ENCODE measurements around the gene NANOS3.
A peak's percentile ranks its signal among the peaks of the same experiment; 100 is the strongest.
"Not testable (repeated sequence)": the region's sequence is repeated elsewhere in the genome, so short reads cannot be mapped to it uniquely, and the experiment has no call there.

Gene NANOS3

DNA sequence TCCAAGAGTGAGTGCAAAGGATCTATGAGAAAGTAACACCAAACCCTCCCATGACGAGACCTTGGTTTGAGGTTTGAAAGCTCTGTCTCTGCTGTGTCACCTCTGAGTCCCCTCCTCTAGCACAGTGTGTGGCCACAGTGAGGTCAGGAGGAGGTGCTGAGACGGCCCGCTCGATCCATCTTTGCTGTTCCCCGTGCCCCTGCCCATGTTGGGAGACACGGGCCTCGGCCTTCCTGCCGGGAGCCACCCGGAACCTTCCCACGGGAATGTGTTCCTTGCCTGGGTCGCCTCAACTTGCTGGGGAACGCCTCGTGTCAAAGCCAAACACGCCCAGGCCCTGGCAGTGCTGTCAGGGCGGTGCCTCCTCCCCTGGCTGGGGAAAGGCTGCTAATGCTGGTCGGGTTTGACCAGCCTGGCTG is 10.1 kb downstream of the NANOS3 start:
- DNase-seq, result no peak

DNA sequence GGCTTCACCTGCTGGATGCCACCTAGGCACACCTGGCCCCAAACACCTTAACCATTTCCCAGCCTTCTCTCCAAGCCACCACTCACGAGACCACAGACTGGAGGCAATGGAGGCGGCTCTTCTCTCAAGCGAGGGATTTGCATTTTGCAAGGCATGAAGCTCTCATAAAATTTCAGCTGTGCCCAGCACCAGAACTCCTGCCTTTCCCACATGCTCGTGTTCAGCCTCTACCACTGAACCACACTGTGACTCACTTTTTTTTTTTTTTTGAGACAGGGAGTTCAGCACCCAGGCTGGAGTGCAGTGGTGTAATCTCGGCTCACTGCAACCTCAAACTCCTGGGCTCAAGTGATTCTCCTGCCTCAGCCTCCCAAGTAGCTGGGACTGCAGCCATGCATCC is 10.6 kb downstream of the NANOS3 start:
- DNase-seq, result no peak

DNA sequence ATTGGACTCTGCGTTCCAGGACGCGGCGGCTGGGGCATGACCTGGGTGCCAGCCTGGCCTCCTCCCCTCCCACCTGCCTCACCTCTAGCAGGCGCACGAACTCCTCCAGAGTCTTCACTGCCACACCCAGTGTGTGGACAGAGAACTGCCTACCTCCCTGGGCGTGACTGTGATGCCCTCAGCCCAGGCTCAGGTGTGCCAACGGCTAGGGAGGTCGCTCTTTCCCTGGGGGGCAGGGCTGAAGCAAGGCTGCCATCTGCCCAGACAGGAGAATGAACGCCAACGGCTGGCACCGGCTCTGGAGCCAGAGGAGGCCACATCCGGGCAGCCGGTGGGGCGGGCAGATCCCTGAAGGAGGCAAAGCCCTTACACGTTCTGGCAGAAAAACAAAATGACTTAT is 11.3 kb downstream of the NANOS3 start:
- no peak for DNase-seq

DNA sequence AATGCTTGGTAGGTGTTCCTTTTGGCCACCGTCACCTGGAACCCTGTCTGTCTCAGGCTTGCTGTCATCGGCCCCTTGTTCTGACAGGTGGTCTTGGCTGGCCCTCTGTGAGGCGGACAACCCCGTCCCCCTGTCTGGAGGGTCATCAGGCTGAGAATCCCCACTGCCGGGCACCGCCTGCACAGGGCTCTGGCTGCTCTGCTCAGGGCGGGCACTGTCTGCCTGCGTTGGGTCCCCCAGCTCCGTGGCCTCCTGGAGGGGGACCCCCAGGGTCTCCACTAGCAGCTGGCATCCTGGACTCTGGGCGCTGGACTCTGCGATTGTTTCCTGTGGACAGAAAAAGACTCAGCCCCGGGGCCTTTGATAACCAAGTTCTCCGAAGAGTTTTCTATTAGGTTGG is 13.2 kb downstream of the NANOS3 start:
- DNase-seq, result no peak

DNA sequence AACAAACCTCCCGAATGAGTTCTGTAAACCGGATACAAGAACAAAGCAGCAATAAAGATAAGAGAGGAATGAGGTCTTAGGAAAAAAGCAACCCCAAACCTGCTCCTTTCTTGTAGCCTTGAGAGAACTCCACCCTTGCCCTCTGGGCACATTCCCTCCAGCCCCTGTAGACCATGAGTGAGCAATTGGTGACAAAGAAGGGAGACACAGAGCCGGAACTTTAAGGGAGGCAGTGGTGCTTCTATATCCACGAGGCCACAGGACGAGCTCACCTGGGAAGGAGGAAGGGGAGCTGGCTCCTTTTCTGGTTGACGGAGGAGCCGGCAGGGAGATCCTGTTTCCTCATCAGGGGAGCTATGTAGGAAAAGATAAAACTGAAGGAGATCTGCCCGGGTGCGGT is 15.9 kb downstream of the NANOS3 start:
- no peak for DNase-seq

DNA sequence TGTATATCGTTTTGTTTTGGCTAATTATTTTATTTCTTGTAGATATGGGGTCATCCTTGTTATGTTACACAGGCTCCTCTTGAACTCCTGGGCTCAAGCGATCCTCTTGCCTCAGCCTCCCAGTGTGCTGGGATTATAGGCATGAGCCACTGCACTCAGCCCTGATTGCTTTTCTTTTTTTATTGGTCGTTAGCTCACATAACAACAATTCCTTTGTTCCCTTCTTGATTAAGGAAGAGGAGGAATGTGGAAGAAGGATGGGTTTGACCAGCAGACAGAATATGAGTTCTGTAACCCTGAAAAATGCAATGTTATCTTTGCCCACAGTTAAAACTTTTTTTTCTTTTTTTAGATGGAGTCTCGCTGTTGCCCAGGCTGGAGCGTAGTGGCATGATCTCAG is 17.6 kb downstream of the NANOS3 start:
- DNase-seq, result no peak

DNA sequence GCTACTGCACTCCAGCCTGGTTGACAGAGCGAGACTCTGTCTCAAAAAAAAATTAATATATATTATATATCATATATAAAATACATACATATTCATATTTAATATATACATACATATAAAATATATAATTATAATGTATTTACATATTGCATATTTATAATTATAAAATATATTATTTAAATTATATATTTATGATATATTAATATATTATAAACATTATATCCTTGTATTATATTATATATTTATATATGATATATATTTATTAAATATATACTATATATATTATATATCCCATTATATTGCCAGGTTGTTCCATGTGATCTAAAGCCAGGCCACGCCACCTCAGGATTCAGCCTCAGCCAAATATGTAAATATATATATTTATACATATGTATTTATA is 19.3 kb downstream of the NANOS3 start:
- no peak for DNase-seq

DNA sequence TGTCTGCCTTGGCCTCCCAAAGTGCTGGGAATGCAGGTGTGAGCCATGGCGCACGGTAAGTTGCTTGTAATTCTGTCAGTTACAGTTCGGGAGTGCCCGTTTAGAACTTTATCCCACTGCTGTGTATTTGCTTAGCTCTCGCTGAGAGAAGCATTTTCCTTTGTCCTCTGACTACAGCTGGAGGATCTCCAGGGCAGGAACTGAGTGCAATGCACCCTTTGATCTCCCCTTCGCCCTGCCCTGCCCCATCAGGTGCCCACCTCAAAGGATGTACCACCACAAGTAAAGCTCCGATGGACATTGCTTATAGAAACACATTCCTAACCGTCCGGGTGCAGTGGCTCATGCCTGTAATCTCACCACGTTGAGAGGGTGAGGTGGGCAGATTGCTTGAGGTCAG is 22.5 kb downstream of the NANOS3 start:
- no peak for DNase-seq

DNA sequence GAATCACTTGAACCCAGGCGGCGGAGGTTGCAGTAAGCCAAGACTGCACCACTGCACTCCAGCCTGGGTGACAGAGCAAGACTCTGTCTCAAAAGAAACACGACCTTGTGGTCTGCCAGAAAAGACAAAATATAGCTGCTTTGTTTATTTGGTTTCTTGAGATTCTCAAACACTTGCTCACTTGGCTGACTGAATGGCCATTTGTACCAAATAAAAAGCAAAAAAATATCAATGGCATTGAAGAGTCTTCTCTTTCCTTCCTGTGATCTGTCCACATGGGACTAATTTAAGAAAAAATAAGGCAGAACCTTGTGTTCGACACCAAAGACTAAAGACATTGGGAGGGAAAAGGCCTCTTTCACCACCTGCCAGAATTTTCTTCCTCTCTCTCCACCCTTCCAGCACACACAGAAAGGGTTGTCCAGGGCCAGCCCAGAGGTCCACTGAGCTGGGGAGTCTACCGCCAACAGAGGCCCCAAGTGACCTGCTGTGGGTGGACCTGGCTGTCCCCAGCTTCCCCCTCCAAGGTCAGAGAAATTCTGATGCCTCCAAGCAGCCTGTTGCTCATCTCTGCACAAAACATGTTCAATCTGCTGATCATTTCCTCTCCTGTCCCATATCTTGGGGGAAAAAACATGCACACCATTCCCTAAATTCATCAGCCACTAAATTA is 23.1 kb downstream of the NANOS3 start:
- DNase-seq, result no peak

DNA sequence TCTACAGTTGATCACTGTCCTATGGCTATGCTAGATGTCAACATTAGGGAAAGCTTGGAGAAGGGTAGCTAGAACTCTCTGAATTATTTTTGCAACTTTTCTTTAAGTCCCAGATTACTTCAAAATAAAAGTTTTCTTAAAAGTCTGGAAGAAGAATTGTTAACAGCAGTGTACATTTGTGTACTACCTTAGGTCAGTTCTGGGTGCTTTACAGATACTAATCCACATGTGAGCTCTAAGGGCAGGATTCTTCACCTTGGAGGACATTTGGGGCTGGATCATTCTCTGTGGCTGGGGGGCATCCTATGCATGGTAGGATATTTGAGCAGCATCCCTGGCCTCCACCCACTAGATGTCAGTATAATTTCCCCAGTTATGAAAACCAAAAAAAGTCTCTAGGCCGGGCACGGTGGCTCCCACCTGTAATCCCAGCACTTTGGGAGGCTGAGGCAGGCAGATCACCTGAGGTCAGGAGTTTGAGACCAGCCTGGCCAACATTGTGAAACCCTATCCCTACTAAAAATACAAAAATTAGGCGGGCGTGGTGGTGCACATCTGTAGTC is 26.1 kb downstream of the NANOS3 start:
- DNase-seq, result no peak

DNA sequence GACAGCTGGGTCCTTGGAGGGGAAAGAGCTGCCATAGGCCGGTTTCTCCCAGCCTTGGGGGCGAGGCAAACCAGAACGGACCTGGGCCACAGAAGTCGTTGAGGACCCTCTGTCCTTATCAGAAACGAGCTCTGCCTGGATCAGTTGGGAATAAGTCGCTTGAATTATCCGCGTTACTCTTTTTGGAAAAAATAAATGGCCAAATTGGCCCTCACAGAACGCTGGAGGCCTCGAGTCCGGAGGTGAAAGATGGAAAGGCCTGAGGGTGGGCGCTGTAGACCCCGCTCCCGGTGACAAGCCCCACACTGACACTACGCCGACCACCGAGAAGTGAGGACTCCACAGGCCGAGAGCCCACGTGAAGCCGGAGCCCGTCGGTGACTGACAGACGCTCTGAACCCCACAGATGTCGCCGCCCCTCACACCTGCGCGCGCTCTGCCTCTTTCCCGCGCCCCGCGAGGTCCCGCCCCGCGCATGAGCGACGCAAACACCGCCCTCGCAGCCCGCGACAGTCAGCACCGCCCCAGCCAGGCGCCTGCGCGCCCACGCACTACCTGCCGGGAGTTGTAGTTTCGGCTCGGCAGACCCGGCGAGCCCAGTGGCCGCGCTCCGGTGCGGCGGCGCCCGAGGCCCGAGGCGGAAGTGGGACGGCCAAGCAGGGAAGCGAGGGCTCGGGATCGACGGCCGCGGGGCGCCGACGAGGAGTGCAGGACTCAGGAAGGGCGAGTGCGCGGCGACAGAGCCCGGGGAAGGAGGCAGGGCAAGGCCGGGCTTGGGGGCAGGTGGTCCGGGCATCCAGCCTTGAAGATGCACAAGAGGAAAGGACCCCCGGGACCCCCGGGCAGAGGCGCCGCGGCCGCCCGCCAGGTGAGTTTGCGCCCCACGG is 28.9 kb downstream of the NANOS3 start, which contains the start of the genes BRME1 and CC2D1A:
Gene BRME1 (minus strand): TSS at position 484 of the 887 bp plus-strand sequence. CDS start 1,225 bp downstream, outside the sequence.
Gene CC2D1A (plus strand): TSS at position 568 of the 887 bp plus-strand sequence. CDS start 241 bp downstream, at position 809.
- DNase-seq, result peak; percentile 81 to 93

DNA sequence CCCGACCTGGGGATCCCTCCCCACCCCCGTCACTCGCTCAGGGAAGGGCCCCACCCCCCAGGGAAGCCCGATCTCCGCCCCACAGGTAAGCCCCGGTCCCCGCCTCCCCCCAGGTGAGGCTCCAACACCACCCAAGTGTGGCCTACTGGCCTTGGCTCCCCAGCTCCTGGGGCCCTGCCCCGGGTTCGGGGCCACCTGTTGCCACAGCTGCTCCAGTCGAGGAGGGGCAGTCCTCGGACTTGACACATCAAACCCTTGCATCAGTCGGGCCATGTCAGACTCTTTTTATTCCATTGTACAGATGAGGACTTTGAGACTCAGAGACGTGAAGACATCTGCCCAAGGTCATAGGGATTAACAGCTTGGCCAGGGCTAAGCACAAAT is 29.6 kb downstream of the NANOS3 start:
- no peak for DNase-seq

DNA sequence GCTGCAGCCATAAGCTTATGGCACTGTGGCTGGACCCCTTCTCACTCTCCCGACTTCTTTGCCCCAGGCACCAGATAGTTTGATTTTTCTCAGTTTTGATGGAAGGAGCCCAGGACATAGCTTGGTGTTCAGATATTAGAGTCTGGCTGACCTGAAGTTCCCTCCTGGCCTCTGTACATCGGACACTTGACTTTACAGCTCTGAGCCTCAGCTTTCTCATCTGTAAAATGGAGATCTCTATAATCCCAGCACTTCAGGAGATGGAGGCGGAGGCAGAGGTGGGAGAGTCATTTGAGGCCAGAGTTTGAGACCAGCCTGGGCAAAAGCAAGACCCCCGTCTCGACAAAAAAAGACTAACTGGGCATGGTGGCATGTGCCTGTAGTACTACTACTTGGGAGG is 30.0 kb downstream of the NANOS3 start:
- DNase-seq, result no peak

DNA sequence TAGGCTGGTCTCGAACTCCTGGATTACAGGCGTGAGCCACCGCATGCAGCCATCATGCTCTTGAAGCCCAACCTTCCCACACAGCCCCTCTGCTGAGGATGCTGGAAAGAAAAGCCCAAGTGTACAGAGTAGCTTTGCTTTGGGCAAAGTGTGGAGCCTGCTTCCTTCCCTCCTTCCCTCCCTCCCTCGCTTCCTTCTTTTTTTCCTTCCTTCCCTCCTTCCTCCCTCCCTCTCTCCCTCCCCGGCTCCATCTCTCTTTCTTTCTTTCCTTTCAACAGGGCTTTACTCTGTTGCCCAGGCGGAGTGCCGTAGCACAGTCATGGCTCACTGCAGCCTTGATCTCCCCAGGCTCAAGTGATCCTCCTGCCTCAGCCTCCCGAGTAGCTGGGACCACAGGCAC is 31.7 kb downstream of the NANOS3 start:
- DNase-seq, result no peak

DNA sequence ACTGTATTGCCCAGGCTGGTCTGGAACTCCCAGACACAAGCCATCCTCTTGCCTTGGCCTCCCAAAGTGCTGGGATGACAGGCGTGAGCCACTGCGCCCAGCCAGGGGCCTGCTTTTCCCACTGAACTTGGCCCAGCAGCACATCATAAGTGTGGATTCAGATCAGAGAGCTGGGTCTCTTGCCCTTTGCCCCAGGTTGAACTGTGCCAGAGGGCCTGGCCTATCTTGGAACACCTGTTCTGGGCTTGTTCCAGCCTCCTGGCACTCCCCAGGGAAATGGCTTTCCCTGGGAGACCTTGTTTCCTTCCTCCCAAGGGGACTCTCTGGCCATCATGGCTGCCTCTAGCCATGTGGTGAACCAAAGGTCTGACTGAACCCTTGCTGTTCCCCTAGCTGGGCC is 32.5 kb downstream of the NANOS3 start:
- no peak for DNase-seq

DNA sequence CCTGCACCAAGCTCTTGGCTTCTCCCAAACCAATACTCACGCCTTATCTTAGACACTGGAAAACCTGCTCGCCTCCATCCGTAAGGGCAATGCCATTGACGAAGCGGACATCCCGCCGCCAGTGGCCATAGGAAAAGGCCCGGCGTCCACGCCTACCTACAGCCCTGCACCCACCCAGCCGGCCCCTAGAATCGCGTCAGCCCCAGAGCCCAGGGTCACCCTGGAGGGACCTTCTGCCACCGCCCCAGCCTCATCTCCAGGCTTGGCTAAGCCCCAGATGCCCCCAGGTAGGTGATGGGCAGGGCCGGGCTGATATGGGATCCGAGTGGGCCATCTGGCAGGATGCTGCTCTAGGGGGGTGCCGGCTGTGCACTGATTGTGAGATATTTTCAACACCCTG is 36.4 kb downstream of the NANOS3 start:
- DNase-seq, result no peak

DNA sequence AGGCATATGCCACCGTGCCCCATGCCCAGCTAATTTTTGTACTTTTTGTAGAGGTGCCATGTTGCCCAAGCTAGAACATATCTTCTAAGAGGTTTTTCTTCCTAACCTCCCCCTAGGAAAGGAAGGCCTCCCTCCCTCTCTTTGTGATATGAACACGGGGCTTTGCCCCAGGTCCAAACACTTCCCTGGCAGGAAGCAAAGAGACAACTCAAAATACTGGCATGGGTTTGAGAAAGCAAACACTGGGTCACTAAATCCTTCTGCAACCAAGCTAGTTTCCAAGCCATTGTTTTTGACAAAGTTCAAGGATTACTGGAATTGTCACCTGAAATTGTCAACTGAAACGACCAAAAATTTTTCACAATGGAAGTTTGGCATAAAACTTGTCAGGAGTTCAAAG is 37.8 kb downstream of the NANOS3 start:
- no peak for DNase-seq

DNA sequence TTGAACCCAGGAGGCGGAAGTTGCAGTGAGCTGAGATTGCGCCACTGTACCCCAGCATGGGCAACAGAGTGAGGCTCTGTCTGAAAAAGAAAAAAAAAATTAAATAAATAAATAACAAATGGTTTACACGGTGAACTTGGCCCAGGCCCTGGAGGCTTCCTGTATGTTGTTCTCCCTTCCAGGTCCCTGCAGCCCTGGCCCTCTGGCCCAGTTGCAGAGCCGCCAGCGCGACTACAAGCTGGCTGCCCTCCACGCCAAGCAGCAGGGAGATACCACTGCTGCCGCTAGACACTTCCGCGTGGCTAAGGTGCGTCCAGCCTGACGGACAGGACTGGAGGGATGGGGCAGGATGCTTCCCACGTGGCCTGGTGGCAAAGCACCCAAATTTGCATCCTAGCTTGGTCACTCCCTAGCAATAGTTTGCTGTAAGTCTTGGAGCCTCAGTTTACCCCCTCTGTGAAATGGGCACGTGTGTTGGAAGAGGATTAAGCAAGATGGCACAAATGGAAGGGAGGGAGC is 41.0 kb downstream of the NANOS3 start:
- DNase-seq, result no peak

DNA sequence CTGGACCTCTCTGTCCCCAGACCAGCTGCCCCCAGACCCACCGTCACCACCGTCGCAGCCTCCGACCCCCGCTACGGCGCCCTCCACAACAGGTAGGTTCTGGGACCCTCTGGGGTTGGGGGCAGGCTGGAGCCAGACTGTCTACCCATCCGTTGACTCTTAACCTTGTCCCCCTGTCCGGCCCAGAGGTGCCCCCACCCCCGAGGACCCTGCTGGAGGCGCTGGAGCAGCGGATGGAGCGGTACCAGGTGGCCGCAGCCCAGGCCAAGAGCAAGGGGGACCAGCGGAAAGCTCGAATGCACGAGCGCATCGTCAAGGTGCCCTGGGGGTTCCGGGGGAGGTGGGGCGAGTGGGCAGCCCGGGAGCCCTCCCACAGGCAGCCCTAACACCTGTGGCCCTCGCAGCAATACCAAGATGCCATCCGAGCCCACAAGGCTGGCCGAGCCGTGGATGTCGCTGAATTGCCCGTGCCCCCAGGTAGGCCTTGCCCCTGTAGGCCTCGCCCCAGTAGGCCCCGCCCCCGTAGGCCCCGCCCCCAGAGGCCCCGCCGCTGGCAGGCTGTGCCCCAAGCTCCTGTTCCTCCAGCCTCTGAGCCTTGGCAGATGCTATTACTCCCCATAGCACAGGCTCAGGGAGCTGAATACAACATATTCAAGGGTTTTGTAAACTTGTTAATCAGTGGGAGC is 41.9 kb downstream of the NANOS3 start:
- no peak for DNase-seq

DNA sequence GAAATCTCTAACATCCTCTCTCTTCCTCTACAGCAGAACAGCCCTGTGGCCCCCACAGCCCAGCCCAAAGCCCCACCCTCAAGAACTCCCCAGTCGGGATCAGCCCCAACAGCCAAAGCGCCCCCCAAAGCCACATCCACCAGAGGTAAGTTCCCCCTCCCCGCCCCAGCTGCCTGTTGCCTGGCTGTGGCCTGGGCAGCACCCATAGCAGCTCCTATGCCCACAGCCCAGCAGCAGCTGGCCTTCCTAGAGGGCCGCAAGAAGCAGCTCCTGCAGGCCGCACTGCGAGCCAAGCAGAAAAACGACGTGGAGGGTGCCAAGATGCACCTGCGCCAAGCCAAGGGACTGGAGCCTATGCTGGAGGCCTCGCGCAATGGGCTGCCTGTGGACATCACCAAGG is 43.6 kb downstream of the NANOS3 start:
- DNase-seq, result no peak

DNA sequence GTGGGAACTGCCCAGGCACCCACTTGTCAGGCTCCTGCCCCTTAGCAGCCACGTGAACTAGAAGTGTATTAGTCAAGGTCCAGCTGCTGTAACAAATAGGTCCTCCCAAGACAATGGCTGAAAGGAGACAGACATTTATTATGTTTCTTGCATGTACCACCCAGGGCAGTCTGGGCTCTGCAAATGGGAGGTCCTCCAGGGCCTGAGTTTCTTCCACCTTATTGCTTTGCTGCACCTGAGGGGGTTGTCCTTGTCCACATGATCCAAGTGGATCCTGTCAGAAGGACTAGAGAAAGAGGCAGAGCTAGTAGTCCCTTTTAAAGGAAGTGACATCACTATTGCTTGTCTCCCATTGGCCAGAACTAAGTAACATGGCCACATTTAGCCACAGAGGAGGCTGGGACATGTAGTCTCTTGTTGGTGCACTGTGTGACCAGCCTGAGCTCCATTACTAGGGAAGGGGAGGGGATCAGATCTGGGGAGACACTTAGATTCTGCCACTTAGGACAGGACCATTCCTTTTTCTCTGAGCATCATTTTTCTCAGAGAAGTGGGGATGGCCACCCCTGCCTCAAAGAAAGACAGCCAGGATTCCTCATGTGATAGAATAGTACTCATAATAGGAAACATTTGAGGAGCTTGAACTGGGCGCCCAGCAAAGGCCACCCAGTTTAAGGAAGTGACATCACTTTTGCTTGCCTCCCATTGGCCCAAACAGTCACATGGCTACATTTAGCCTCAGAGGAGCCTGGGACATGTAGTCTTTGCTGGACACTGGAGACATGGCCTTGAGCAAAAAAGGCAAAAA is 44.2 kb downstream of the NANOS3 start:
- DNase-seq, result peak in 1 of 2 experiments; percentile 22

DNA sequence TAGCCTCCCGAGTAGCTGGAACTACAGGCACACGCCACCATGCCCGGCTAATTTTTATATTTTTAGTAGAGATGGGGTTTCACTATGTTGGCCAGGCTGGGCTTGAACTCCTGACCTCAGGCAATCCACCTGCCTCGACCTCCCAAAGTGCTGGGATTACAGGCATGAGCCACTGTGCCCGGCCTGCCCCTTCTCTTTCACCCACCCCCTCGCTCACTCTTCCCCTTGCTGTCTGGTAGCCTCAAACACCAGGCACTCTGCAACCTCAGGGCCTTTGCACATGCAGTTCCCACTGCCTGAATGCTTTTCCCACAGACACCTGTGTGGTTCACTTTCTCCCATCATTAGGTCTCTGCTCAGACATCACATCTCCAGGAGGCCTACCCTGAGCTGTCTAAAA is 45.2 kb downstream of the NANOS3 start:
- not testable (repeated sequence) for DNase-seq
